ENCODE results near the gene CTSC.

DNA sequence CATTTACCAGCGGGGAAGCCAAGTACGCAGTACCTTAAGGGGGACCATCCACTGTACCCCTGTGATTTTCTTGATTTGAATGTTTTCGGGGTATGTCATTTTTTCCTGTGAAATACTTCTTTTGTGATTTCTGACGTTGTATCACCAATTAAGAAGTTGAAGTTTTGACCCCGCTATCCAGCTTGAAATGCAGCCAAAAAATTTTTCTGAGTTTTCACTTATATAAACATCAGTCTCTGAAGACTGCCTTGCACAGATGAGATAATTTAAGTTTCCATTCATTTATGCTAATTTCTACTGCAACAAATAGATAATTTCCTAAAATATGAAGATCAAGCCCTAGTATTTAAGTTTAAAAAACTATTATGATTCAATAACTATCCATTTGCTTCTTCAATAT is 20.0 kb downstream of the CTSC start:
- TF ChIP-seq CTCF (IDR thresholded peaks at IDR 0.05; ENCODE audit: low read depth, low read length, poor library complexity, severe bottlenecking), result no peak
- no peak for TF ChIP-seq EZH2phosphoT487 (IDR thresholded peaks at IDR 0.05; ENCODE audit: borderline replicate concordance, low read length)
